SJCRH30 (cell line): ENCODE results near the gene NQO2. TPM values are rescaled to one million over a fixed set of nuclear protein-coding genes. Genes with fewer than 3 reads are reported as not detected.
"Not testable (repeated sequence)": the region's sequence is repeated elsewhere in the genome, so short reads cannot be mapped to it uniquely, and the experiment has no call there.

Source experiments
- DNase-seq, 2 experiments: peaks; one replicate each; pipeline ENCODE4 v3.0.0-alpha.2; 2015 to 2020
- H3K27ac ChIP-seq: fragments of 250-450 bp; sonication (Bioruptor Pico); 2 replicates; pipeline ENCODE4 v1.5.1; 2020; ENCODE audit warnings: mild to moderate bottlenecking, moderate library complexity
- H3K27me3 ChIP-seq: fragments of 250-450 bp; sonication (Bioruptor Pico); 2 replicates; pipeline ENCODE4 v1.5.1; 2020; ENCODE audit warnings: mild to moderate bottlenecking, moderate library complexity
- H3K36me3 ChIP-seq: fragments of 250-450 bp; sonication (Bioruptor Pico); 2 replicates; pipeline ENCODE4 v1.5.1; 2020; ENCODE audit warnings: mild to moderate bottlenecking, moderate library complexity
- H3K4me1 ChIP-seq: fragments of 250-450 bp; sonication (Bioruptor Pico); 2 replicates; pipeline ENCODE4 v1.5.1; 2020; ENCODE audit warnings: mild to moderate bottlenecking, moderate library complexity
- H3K4me3 ChIP-seq: fragments of 250-450 bp; sonication (Bioruptor Pico); 2 replicates; pipeline ENCODE4 v1.5.1; 2020; ENCODE audit warnings: mild to moderate bottlenecking, moderate library complexity
- H3K9me3 ChIP-seq: fragments of 250-450 bp; sonication (Bioruptor Pico); replicated peaks from 2 replicates; pipeline ENCODE4 v1.5.1; 2020; ENCODE audit warnings: mild to moderate bottlenecking, moderate library complexity
- total RNA-seq: library from RNA; depleted of rRNA; stranded (reverse); fragments of >200 nt; shearing (Covaris generic); gene quantifications from 2 replicates; pipeline ENCODE4 v1.2.3, GENCODE V29; 2014

The NQO2 gene
- total RNA-seq, 1 experiment from 2014 or later = 15.4 TPM

- no peaks in the 10 kb centered on the region for H3K27me3 ChIP-seq
- no peak for DNase-seq
- H3K4me3 ChIP-seq = no peak overlapping the region
- H3K27ac ChIP-seq = no peak overlapping the region
- no peaks in the 10 kb centered on the region for H3K4me1 ChIP-seq
- no peaks in the 10 kb centered on the region for H3K9me3 ChIP-seq
- no peaks in the 10 kb centered on the region for H3K36me3 ChIP-seq
Measured at GRCh38 chr6:2963756-2964155, 35.9 kb upstream of the NQO2 start.

- no peaks in the 10 kb centered on the region for H3K9me3 ChIP-seq
- no peak overlapping the region for H3K27ac ChIP-seq
- H3K36me3 ChIP-seq = no peaks in the 10 kb centered on the region
- no peak for DNase-seq
- H3K4me1 ChIP-seq = no peaks in the 10 kb centered on the region; the same call in none of the 2 replicates
- H3K4me3 ChIP-seq = no peak overlapping the region
- H3K27me3 ChIP-seq = no peaks in the 10 kb centered on the region
Measured at GRCh38 chr6:2964793-2965505, 34.7 kb upstream of the NQO2 start.

DNA sequence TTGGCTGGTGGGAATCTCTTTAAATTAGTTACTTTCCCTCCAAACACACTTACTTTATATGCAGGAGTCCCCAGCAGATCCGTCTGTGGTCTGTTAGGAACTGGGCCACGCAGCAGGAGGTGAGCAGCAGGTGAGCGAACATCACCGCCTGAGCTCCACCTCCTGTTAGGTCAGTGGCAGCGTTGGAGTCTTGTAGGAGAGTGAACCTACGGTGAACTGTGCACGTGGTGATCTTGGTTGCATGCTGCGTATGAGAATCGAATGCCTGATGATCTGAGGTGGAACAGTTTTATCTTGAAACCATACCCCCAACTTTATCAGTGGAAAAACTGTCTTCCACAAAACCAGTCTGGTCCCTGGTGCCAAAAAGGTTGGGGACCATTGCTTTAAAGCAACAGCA, 33.3 kb upstream of the NQO2 start:
- H3K27me3 ChIP-seq = no peaks in the 10 kb centered on the region
- H3K9me3 ChIP-seq = no peaks in the 10 kb centered on the region
- no peaks in the 10 kb centered on the region for H3K36me3 ChIP-seq
- DNase-seq = no peak
- H3K4me1 ChIP-seq = peaks cover 3% of the 10 kb centered on the region
- H3K27ac ChIP-seq = no peak overlapping the region
- no peak overlapping the region for H3K4me3 ChIP-seq

- Histone ChIP-seq H3K27me3 (no peaks in the 10 kb centered on the region), H3K27ac (no peak overlapping the region), H3K4me1 (peaks cover 3% of the 10 kb centered on the region), H3K4me3 (no peak overlapping the region), H3K9me3 (no peaks in the 10 kb centered on the region), H3K36me3 (no peaks in the 10 kb centered on the region)
- no peak for DNase-seq
Measured at GRCh38 chr6:2967936-2968335, 31.8 kb upstream of the NQO2 start.

DNA sequence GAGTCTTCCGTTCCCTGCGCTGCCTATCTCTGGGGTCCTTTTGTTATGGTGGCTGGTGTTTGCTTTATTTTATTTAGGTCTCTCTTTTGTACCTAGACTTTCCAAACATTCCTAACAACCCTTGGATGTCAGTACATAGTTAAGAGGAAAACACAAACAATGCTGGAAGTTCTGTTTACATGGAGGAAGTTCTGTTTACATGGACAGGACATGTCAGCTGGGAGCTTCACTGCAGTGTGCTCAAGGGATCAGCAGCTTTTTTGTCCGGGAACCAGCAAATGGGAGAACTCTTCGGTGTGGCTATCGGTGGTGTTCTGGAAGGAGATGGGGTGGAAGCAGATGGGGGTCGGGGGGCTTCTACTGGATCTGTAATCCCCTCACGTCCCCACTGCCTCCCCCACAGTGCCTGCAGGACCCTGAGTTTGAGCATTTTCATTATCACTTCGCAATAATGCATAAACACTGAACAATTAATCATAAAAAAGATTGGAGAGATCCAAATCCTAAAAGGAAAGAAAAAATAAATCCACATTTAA, 31.0 kb upstream of the NQO2 start:
- no peak overlapping the region for H3K4me3 ChIP-seq
- no peak overlapping the region for H3K27ac ChIP-seq

GRCh38 chr6:2969549-2969948, 30.1 kb upstream of the NQO2 start:
- Histone ChIP-seq H3K4me3 (no peak overlapping the region), H3K9me3 (no peaks in the 10 kb centered on the region), H3K27me3 (no peaks in the 10 kb centered on the region), H3K27ac (no peak overlapping the region; the same call in 1 of the 2 replicates), H3K36me3 (no peaks in the 10 kb centered on the region), H3K4me1 (peaks cover 3% of the 10 kb centered on the region)
- DNase-seq = no peak

More for the DNA sequence above, 31.0 kb upstream of the NQO2 start:
- Histone ChIP-seq H3K4me1 (peaks cover 3% of the 10 kb centered on the region), H3K36me3 (no peaks in the 10 kb centered on the region), H3K9me3 (no peaks in the 10 kb centered on the region), H3K27me3 (no peaks in the 10 kb centered on the region)
- no peak for DNase-seq

GRCh38 chr6:2970034-2970685, 29.5 kb upstream of the NQO2 start:
- DNase-seq = peak; percentile 56 to 58
- Histone ChIP-seq H3K9me3 (no peaks in the 10 kb centered on the region), H3K27ac (peak overlapping the region; percentile 93), H3K36me3 (no peaks in the 10 kb centered on the region), H3K27me3 (no peaks in the 10 kb centered on the region), H3K4me3 (peak overlapping the region; percentile 92), H3K4me1 (peaks cover 3% of the 10 kb centered on the region)

DNA sequence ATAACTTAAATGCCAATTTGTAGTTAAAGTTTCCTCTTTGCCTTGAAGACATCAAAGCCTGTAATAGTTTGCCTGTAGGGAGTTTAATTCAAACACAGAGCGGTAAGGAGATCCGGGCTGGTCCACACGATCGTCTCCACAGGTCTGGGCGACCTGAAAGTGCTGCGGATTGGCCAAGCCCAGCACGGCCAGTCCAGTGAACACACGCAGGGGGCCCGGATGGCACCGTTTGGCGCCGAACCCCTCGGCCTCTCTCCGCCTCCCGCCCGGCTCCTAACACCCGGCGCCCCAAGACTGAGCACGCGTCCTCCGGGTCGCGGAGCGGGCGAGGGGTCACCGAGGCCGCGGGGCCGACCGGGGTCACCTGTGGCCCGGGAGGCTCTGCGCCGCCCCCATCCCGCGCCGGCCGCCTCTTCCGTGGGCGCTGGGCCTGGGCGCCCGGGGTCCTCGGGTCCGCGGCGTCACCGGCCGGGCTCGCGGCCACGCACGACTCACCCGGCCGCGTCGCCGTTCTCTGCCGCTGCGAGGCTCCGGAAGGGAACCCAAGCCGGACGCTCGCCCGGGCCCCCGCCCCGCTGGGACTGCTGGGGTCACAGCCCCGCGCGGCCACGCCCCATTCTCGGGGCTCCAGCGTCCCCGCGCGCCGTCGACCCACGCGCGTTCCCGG, 28.8 kb upstream of the NQO2 start:
- DNase-seq = peak; percentile 53 to 57
- peak overlapping the region; percentile 93 for H3K27ac ChIP-seq
- peaks cover 3% of the 10 kb centered on the region for H3K4me1 ChIP-seq
- H3K9me3 ChIP-seq = no peaks in the 10 kb centered on the region
- no peaks in the 10 kb centered on the region for H3K36me3 ChIP-seq
- H3K4me3 ChIP-seq = peak overlapping the region; percentile 92
- no peaks in the 10 kb centered on the region for H3K27me3 ChIP-seq

DNA sequence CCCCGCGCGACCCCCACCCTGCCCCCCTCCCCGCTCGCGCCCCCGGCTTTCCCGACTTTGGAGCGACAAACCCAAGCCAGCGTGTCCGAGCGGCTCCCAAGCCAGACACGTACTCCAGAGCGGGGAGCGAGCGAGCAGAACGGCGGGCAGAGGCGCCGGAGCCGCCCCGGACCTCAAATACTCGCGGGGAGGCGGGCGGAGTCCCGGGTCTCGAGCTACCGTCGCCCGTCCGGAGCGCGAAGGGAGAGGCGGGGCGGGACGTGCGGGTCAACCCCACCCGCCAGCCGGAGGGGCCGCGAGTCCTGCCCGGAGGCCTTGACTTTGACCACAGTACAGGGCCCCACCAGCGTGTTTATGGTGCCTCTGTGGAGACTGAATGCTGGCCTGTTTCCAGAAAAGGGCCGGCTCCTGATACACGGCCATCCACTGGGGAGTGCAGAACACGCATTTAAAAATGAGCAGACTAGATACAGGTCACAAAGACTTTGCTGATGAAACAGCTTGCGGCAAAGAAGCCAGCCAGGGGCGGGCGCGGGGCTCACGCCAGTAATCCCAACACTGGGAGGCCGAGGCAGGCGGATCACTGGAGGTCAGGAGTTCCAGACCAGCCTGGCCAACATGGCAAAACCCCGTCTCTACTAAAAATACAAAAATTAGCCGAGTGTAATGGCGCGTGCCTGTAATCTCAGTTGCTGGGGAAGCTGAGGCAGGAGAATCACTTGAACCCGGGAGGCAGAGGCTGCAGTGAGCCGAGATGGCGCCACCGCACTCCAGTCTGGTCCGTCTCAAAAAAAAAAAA, 28.1 kb upstream of the NQO2 start, which contains the start of gene SERPINB6:
TSS of gene SERPINB6 (minus strand) at position 148 of the 799 bp plus-strand sequence. CDS start 12,235 bp downstream, outside the sequence.
- peaks cover 3% of the 10 kb centered on the region for H3K4me1 ChIP-seq
- peak; percentile 69 to 75 for DNase-seq

GRCh38 chr6:2972219-2972487, 27.5 kb upstream of the NQO2 start:
- Histone ChIP-seq H3K4me3 (peak overlapping the region; percentile 92), H3K27ac (peak overlapping the region; percentile 93)
- DNase-seq = peak in 1 of 2 experiments; percentile 6
- not testable (repeated sequence) for H3K4me1 ChIP-seq, H3K27me3 ChIP-seq, H3K36me3 ChIP-seq, H3K9me3 ChIP-seq

More for the DNA sequence above, 28.1 kb upstream of the NQO2 start, which contains the start of gene SERPINB6:
- Histone ChIP-seq H3K9me3 (no peaks in the 10 kb centered on the region), H3K27me3 (no peaks in the 10 kb centered on the region), H3K36me3 (no peaks in the 10 kb centered on the region), H3K27ac (peak within 1 kb of the TSS; percentile 93), H3K4me3 (peak within 1 kb of the TSS; percentile 92)

- not testable (repeated sequence) for DNase-seq, H3K4me1 ChIP-seq, H3K27me3 ChIP-seq, H3K27ac ChIP-seq, H3K9me3 ChIP-seq, H3K36me3 ChIP-seq
- peak overlapping the region; percentile 92 for H3K4me3 ChIP-seq
Measured at GRCh38 chr6:2972685-2973084, 27.0 kb upstream of the NQO2 start.

- not testable (repeated sequence) for H3K27me3 ChIP-seq, DNase-seq, H3K9me3 ChIP-seq, H3K4me1 ChIP-seq, H3K4me3 ChIP-seq, H3K27ac ChIP-seq, H3K36me3 ChIP-seq
Measured at GRCh38 chr6:2973180-2973579, 26.5 kb upstream of the NQO2 start.

DNA sequence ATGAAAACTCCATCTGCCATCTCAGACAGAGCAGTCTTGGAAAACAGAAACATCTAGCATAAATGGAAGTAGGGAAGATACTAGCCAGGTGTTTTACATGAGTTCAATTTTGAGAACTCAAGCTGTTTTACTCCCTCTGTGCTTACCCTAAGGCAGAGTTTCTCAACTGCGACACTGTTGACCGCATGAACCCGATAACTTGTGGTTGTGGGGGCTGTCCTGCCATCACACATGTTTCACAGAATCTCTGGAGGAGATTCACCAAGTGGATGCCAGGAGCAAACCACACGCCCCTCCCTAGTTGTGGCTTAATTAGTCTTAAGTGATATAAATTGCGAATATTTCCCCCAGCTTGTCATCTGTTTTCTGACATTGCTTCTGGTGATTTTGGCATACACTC, 26.0 kb upstream of the NQO2 start:
- DNase-seq = no peak
- no peak overlapping the region for H3K4me3 ChIP-seq
- H3K27ac ChIP-seq = no peak overlapping the region
- peaks cover 3% of the 10 kb centered on the region for H3K4me1 ChIP-seq
- no peaks in the 10 kb centered on the region for H3K36me3 ChIP-seq
- no peaks in the 10 kb centered on the region for H3K27me3 ChIP-seq
- no peaks in the 10 kb centered on the region for H3K9me3 ChIP-seq

GRCh38 chr6:2976060-2976459, 23.6 kb upstream of the NQO2 start:
- no peaks in the 10 kb centered on the region for H3K36me3 ChIP-seq
- no peak for DNase-seq
- no peak overlapping the region for H3K27ac ChIP-seq
- H3K4me3 ChIP-seq = no peak overlapping the region
- no peaks in the 10 kb centered on the region for H3K9me3 ChIP-seq
- H3K4me1 ChIP-seq = no peaks in the 10 kb centered on the region
- H3K27me3 ChIP-seq = no peaks in the 10 kb centered on the region
